ENCODE results near the gene ASPM. TPM values are rescaled to one million over a fixed set of nuclear protein-coding genes. Genes with fewer than 3 reads are reported as not detected.

Gene ASPM
- total and polyA plus RNA-seq, 2 of the 8 experiments (the other 6 are each of a cell fraction or from before 2014, with no cell fraction given): 5.1 to 50.3 TPM

DNA sequence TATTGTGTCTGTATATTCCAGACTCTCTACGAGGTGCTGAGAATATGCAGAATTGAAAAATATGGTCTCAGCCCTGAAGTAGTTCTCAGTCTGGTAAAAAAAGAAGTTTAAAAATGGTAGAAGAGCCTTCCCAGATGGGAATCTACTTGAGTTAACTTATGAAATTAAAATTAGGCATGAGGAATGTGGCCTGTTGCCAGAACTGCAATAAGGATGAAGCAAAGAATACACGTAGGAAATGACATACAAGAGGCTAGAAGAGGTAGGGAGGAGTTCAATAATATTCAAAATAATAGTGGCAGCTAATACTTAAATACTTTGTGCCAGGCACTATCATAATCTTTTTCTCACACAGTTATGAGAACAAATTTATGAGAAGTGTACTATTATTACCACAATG, 6.3 kb downstream of the ASPM start:
- Histone ChIP-seq H3K9ac (replicated peaks in 1 of 4; ENCODE audit: extremely low read depth in 1 of 4, low read depth in 3 of 4, low read length in 3 of 4) (no peak overlapping the region), H4K5ac (ENCODE audit: insufficient read length, low read depth, low read length) (no peak overlapping the region), H2BK12ac (ENCODE audit: low read depth, low read length) (no peak overlapping the region), H3K27me3 (replicated peaks in 1 of 4; ENCODE audit: control insufficient read depth in 3 of 4, extremely low read depth in 1 of 4, insufficient read depth in 3 of 4, low read length in 3 of 4) (no peaks in the 10 kb centered on the region), H3K23me2 (ENCODE audit: low read depth, low read length) (no peaks in the 10 kb centered on the region), H4K20me1 (replicated peaks in 1 of 2; ENCODE audit: control insufficient read depth in 1 of 2, insufficient read depth in 2 of 2, low read length in 2 of 2) (peaks cover 0 to 7% of the 10 kb centered on the region in 2 experiments), H2BK120ac (replicated peaks; ENCODE audit: low read depth, low read length) (no peak overlapping the region), H3K4ac (replicated peaks; ENCODE audit: insufficient read length, low read depth, low read length) (no peak overlapping the region), H3K79me2 (ENCODE audit: control insufficient read depth in 1 of 2, insufficient read depth in 2 of 2, low read length in 2 of 2) (peaks cover 7 to 54% of the 10 kb centered on the region in 2 experiments; a peak in 3 of 4 replicates), H3K14ac (ENCODE audit: insufficient read length) (no peak overlapping the region), H2BK15ac (ENCODE audit: low read length) (no peak overlapping the region), H2AK5ac (ENCODE audit: low read depth, low read length) (no peak overlapping the region), H3K27ac (ENCODE audit: low read depth, low read length) (no peak overlapping the region), H2BK5ac (ENCODE audit: low read depth, low read length) (no peak overlapping the region), H3K4me3 (ENCODE audit: extremely low read depth in 1 of 4, insufficient read depth in 2 of 4, low read depth in 3 of 4, low read length in 4 of 4) (no peak overlapping the region), H3K56ac (replicated peaks; ENCODE audit: insufficient read length, low read depth, low read length) (no peak overlapping the region), H3K4me1 (replicated peaks in 1 of 4; ENCODE audit: control insufficient read depth in 3 of 4, insufficient read depth in 4 of 4, low read length in 3 of 4) (peaks cover 0 to 3% (median 0%) of the 10 kb centered on the region in 4 experiments; a peak in 1 of 7 replicates), H4K8ac (ENCODE audit: extremely low read depth, insufficient read depth, low read length) (no peak overlapping the region), H3K36me3 (ENCODE audit: control insufficient read depth in 2 of 4, insufficient read depth in 4 of 4, low read length in 3 of 4) (peaks cover 2 to 58% (median 6%) of the 10 kb centered on the region in 4 experiments; a peak in 7 of 8 replicates), H3K4me2 (ENCODE audit: insufficient read depth in 1 of 2, low read depth in 2 of 2, low read length in 2 of 2) (no peak overlapping the region), H2BK20ac (ENCODE audit: low read length) (no peak overlapping the region), H2AFZ (ENCODE audit: low read length) (no peak overlapping the region), H3K23ac (ENCODE audit: insufficient read length) (no peak overlapping the region), H3K18ac (ENCODE audit: extremely low read depth, low read length) (no peak overlapping the region), H3K9me3 (ENCODE audit: insufficient read depth in 2 of 2, low read depth in 1 of 2, low read length in 1 of 2) (no peaks in the 10 kb centered on the region), H4K91ac (replicated peaks; ENCODE audit: insufficient read length, low read length) (no peak overlapping the region), H3K79me1 (ENCODE audit: low read depth, low read length) (no peaks in the 10 kb centered on the region; the same call in 1 of the 2 replicates)
- 89% methylated on average over 2 of the region's 2 CpGs; no CpG with 5 or more reads in 1 of the 2 experiments for WGBS, 2 experiments (ENCODE audit: extremely low coverage in 1 of 2, insufficient coverage in 1 of 2, insufficient read length in 1 of 2, insufficient replicate concordance in 2 of 2, low coverage in 1 of 2, low lambda C conversion rate in 2 of 2, missing lambda C conversion rate in 1 of 2)
- no peak for DNase-seq (ENCODE audit: low read depth in 1 of 2, low spot score in 2 of 2)
- ChIA-PET CTCF (ENCODE audit: partially characterized antibody) (no interaction called here), POLR2A (ENCODE audit: partially characterized antibody) (no interaction called here)
- FAIRE-seq: no peak
- TF ChIP-seq SP2 (IDR thresholded peaks at IDR 0.05; ENCODE audit: low read length) (no peak), RAD21 (IDR thresholded peaks at IDR 0.05 in 1 of 2, conservative IDR thresholded peaks at IDR 0.05 in 1 of 2; ENCODE audit: low read depth in 2 of 2, low read length in 2 of 2) (no peak), CREB1 (IDR thresholded peaks at IDR 0.05) (no peak), EZH2 (IDR thresholded peaks at IDR 0.05; ENCODE audit: low read depth, low read length, severe bottlenecking) (no peak), POLR2AphosphoS5 (IDR thresholded peaks at IDR 0.05; ENCODE audit: low read depth, low read length) (no peak), RXRA (IDR thresholded peaks at IDR 0.05; ENCODE audit: insufficient read depth, low read depth, low read length) (no peak), SIX5 (IDR thresholded peaks at IDR 0.05; ENCODE audit: low read depth, low read length) (no peak), TAF1 (IDR thresholded peaks at IDR 0.05; ENCODE audit: low read depth, low read length) (no peak), SAP30 (IDR thresholded peaks at IDR 0.05; ENCODE audit: insufficient read depth, insufficient replicate concordance, low read length) (no peak), YY1 (IDR thresholded peaks at IDR 0.05; ENCODE audit: low read depth, low read length) (no peak), RNF2 (IDR thresholded peaks at IDR 0.05; ENCODE audit: borderline replicate concordance, low read depth, low read length, missing control alignments, poor library complexity, severe bottlenecking) (no peak), JUND (IDR thresholded peaks at IDR 0.05; ENCODE audit: low read length) (no peak)
- TF ChIP-seq, protein P1, sequence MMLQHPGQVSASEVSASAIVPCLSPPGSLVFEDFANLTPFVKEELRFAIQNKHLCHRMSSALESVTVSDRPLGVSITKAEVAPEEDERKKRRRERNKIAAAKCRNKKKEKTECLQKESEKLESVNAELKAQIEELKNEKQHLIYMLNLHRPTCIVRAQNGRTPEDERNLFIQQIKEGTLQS (IDR thresholded peaks at IDR 0.05; ENCODE audit: insufficient read depth, low read depth, low read length): no peak

Data from H1 (cell line).